DMS 273 treated with DMSO at 0.1 percent for 48 hours (cell line): ENCODE data around the gene RAPGEF4.

Source experiments
- DNase-seq: peaks from one replicate; lab custom pipeline; 2025; lab: John Stamatoyannopoulos, UW

Gene RAPGEF4

DNA sequence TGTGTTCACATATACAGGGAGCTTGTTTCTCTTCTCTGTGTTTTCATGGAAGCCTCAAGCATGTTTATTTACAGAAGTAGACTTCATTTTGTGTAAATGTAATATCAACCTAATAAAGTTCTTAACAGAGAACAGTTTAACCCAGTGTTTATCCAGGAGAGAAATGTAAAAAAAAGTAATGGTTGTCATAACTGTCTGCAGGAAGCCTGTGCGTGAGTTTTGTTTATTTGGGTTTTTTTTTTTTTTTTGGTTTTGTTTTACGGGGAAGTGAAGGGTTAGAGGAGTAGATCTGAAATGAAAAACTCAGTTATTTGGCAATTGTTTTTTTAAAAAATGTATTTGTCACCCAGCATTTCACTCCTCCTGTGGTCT is 124.7 kb downstream of the RAPGEF4 start:
- DNase-seq = no peak

DNA sequence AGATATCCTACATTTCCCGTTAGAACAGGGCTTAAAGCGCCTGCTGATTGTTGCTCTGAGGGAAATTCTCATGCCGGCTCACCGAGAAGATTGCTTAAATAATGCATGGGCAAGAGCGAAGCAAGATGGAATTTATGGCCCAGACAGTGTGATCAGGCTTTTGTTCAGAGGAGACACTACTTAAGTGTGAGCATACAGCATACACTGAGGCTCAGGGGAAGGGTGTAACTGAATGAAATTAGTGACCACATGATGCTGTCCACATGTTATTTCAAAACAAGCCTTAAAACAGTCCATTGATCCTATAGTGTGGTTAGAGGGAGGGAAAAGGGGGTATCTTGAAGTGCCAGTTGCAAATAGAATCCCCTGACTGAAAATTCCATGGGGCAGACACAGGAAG is 125.5 kb downstream of the RAPGEF4 start:
- no peak for DNase-seq

DNA sequence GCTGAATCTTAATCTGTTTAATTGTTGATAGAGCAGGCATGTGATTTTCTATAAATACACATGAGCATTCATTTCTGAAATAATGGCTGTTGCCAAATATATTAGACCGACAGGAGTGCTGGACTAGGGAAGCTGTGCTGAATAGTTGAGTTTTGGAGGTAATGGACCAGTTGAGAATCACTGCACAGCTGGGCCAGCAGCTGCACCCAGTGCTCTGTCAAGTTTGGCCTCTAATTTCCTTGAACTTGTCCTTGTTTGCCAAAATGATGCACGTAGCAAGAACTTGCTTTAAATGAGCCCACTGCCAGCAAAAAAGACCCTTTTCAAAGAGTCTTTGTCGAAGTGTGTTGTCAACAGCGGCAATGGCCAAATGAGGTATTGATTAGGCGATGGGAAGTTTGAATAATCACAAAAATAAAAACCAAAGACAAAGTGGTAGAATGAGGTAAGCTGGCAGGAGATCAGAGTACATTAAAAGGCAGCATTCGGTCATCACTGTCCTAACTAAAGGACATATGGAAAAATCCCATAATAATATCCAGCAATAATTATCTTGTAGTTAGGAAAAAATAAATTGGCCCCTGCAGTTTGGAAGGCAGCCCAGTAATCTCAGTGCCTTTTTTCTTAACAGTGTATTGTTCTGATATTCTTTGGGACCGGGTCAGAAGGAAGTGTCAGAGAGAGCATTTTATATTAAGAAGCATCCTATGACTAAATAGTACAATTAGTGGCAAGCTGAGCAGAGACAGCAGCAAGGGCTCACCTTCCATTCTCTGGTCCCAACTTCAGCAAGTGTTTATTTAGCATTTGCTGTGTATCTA is 126.2 kb downstream of the RAPGEF4 start:
- no peak for DNase-seq

DNA sequence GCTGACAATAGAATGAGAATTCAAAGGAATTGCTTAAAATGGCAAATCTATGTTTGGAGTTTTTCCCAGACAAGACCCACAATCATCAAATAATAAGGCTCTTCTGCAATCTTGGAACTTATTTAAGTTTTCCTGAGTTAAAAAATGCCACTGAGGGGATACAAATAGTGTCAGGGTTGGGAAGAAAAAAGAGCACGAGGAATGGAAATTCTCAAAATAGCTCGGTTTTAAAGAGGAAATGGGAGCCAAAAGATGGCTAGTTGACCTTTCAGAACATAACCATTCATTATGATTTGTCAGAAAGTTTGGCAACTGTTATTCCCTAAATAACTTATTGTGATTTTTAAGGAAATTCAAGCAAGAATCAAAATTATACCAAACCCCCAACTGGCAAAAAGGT is 127.7 kb downstream of the RAPGEF4 start:
- no peak for DNase-seq

DNA sequence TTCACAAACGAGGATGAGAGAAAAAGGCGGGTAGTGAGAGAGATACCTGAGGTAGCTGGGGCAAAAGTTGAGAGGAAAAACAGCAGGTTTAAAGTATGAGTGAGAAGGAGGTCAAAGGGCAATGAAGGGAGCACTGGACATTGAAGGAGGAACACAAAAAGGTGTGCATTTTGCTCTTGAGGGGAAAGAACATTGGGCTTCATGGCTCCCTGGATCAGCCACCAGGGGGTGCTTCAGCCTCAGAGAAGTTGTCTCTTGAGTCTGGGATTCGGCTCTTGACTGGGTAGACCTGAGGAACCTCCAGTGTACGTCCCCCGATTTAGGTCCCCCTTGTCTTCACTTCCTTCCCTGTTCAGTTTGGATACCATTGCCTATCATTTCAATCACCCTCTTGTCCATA is 128.5 kb downstream of the RAPGEF4 start:
- no peak for DNase-seq

DNA sequence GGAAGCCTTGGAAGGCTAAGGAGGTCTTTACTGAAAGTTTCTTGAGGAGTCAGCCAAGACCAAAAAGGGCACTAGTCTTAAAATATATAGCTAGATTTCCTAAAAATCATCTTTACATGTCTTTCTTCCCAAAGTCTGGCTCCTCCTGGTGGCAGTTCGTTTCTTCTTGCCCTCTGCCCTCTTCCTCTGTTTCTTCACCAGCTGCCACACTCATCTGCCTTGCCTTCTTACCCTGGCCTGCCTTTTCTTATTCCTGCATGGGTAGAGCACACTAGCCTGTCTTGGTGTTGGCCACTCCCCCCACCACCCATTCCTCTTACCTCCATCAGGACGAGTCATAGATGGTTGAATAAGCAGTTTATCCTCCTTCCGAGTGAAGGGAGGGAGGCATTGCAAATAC is 129.8 kb downstream of the RAPGEF4 start:
- no peak for DNase-seq

DNA sequence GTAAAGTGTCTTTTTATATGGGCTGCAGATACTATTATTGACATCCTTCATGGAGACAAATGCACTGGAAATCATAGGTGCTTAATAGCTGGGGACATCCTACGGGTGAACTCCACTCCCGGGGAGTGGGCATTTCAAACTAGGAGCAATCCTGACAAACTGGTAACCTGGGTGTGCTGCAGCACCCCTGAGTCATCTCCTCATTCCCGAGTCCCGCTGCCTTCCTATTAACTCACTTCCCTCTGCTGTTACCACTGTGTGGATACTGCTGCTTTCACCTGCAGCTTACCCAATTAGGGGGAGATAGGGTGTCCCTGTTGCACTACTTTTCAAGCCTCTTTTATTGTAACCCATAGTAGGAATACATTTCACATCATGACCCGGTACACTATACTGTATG is 134.2 kb downstream of the RAPGEF4 start:
- no peak for DNase-seq

DNA sequence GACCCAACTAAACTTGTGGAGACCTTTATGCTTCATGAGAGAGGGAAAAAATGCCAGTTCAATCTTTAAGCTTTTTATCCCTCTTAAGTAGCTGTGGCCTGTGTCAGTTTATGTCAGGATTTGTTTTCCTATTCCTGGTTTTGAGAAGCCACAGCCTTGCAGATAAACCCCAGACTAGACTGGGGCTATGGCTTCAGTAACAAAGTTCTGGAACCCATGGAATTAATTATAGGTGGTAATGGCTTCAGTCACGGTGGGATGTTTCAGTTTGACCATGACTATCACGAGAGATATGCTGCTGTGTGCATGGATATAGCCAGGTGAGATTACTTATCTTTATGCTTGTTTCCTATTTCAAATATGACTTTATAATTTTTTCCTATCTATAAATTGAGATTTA is 134.8 kb downstream of the RAPGEF4 start:
- no peak for DNase-seq

DNA sequence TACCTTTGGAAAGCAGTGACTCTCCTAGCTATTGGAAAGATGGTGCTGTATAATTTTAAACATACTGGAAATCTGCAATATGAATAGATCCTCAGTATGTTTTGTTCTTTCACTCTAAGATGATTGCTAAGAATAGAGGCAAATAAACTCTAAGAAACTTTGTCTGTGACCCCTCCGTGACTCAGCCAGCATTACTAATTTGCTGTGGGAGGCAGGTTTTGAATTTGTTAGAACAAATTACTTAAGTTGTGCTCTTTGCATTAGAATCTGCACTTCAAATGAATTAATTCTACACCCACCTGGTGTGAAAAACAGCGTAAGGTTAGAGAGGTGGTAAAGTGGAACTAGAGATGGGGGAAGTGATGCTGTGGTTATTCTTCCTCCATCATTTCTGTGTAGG is 142.2 kb downstream of the RAPGEF4 start:
- no peak for DNase-seq

DNA sequence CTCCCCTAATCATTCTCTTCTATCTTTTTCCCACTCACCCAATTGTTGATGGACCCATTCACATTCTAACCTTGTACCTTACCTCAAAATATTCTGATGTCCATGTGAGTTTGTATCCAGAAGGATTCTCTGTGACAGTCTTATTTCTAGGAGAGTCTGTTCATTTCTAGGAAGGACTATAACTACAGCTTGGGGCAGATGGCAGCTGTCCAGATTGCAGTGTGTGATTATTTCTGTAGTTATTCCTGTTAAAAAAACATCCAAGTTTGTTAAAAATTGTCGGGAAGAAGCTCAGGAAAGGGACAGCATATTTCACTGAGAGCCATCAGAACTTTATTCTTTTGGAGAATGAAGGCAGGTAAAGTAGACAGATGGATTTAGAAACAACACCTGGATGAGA is 142.6 kb downstream of the RAPGEF4 start:
- DNase-seq = no peak

DNA sequence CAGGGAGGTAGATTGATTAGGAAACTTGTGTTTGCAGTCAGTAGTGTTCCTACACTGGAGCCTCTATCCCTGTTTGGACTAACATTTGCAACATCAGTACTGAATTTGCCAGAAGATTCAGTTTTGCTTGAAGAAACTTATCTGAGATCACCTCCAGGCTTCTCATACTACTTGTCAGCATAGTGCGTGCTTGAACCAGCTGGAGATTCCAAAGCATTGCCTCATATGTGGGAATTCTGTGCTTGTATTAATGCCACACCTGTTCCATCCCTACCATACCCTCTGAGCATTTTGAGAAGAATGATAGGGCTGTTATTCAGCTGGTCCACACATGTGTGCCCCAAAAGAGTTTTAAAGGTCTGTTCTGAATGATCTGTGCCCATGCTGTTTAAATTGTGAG is 148.7 kb downstream of the RAPGEF4 start:
- DNase-seq = no peak

DNA sequence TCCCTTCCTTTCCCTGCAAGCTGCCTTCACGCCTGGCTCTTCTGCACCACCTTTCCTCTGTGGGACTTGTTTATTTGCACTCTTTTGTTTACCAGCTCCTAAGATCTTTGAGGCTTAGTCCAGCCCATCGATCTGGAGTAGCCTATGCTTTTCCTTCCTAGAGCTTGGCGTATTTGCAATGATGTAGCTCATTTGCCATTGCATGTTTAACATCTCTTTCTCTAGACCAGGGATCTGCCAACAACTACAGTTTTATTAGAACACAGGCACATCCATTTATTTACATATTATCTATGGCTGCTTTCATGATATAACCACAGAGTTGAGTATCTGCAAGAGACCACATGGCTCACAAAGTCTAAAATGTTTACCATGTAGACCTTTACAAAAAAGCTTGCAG is 150.4 kb downstream of the RAPGEF4 start:
- DNase-seq = no peak

DNA sequence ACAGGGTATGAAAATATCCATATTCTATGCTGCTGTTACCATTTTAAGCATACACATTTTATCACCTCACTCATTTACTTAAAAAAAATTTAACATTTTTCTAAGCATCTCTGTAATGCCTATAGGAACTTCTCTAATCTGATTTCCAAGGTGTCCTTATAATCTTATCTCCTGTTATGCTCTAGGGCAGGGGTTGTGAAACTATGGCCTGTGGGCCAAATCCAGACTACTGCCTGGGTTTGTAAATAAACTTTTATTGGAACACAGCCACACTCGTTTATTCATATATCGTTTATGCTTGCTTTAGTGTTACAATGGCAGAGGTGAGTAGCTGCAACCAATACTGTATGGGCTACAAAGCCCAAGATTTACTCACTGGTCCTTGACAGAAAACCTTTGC is 151.6 kb downstream of the RAPGEF4 start:
- no peak for DNase-seq

DNA sequence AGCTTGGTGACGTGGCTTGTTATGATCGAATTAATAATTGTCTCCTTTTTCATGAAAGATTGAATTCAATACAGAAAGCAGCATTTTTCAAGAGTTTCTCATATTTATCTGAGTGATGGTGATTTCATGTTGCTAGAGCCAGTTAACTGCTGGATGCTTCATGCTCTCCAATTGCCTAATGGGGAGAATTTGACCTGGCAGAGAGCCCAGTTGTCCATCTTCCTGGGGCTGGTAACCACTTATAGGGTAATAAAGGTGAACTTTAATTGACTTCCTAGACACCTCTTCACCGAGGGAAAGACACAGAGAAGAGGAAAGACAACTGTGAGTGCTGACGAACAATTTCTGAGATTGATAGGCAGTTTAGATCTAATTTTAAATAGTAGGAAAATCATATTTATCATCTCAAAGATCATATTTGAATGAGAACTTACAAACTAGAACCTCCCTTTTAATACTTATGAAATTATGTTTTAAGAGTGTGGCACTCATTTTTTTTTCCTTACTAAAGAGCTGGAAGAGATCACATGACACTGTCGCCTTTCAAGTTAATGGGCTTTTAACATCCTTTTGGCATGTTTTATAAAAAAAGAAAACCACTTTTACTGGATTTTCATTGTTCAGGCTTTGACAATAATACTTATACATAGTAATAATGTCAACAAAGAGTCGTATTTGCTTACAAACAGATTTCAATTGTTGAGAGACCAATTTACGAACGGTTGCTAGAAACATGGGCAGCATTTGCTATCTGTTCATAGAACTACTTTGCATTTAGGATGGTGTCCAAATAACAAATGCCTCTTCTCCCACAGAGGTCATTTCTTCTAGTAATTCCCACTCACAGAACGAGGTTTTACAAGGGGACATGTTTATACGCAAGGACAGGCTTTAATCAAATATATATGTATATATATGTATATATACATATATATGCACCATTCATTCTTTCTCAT is 153.3 kb downstream of the RAPGEF4 start:
- DNase-seq = no peak

DNA sequence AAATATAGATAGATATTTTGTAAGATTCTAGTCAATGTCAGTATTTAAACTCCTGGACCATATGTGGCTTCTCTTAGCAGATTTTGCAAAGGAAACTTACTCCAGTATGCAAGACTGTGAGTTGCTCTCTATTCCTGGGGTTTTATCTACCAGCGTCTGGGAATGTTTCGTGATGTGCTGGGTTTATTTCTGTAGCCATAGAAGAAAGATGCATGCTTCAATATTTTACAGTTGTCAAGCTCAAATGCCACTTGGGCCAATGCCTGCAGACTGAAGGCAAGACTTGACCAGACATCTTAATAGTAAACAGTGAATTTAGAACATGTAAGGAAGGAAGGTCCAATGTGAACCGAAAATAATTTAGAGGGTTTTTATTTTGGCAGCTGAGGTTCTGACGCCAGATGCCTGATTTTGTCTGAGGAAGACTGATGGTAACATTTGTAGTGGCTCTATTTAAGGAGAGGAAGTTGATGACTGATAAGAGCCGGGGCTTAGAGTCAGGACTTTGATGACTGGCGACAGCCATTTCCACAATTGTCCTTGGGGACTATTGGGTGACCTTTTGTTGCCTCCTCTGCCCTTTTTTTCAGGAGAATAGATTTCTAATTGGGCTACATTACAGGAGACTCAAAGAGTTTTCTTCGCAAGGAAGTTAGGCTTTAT is 154.3 kb downstream of the RAPGEF4 start:
- DNase-seq = no peak

DNA sequence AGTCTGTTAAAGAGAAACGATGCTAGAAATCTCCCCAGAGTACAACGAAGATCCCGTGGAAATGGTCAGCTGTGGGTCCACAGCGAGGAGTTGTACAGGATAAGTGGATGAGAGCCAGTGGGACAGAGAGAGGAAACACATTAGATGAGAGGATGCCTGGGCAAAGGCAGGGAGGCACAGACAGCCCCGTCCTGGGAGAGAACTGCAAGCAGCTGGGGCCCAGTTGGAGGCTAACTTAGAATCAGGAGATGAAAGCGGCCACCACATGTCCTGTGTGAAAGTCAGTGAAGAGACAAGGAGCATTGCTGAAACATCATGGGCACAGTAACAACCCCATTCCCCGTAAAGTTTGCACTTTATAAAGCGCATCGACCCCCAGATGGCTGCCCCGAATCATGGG is 157.5 kb downstream of the RAPGEF4 start:
- no peak for DNase-seq

DNA sequence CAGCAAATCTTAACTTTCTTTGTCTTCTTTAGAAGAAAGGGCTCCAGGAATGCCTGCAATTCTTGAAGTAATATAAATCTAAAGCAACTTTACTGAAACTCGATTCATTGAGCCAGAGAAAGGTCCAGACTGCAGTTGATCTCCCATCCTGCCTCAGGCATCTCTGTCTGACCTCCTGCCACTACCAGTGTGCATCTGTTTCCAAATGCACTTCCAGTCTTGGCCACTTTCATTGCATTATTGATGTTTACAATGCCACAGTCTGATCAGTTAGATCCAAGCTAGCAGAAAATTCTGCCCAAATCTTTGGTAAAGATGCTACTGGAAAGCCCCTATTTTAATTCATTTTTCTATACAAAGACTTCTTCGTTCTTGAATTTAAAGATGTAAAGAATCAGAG is 158.0 kb downstream of the RAPGEF4 start:
- no peak for DNase-seq

DNA sequence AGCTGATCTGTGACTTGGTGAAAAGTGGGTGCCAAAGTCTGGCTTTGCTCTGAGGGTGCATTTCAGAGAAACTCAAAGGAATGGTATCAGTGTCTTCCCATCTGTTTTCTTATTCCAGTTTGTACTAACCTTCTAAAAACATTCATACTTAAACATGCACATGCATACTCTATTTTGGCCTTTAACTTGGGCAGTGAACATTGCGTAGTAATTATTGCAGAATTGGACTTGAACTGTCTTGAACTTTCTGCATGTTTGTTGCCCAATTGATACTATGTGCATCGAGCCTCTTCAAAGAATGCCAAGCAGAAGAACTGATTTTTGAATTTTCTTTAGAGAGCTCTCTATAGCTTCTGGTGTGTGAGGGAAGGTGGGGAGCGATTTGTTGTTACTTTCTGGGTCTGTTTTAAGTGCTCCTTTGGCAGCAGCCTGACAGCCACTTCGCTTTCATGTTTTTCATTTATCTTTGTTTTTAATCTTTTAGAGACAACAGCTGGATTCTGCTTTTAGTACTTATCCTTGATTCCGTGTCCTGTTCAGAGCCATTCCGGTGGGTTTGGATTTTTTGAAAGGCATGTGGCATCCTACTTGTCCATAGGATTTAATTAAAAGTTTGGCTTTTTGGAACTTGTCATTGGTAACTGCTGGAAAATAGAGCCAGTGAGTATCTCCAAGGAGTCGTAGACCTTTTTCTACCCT is 159.2 kb downstream of the RAPGEF4 start:
- no peak for DNase-seq

DNA sequence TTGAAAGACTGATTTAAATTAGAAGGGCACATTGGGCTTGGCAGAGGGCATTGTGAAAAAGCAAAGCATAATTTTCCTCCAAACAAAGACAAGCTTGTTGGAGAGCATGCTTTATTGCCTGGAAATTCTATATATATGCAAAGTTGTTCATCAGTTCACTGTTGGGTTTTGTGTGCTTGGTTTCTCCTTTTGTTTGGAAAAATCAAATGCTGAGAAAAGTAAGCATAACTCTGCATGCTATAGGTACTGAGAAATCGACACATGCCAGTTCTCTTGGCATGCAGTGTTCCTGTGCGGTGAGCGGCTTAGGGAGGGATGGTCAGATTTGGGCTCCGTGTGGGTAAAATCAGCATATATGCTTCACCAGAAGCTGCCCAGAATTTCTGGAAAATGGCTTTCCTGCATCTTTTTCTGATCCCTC is 161.0 kb downstream of the RAPGEF4 start:
- DNase-seq = no peak

DNA sequence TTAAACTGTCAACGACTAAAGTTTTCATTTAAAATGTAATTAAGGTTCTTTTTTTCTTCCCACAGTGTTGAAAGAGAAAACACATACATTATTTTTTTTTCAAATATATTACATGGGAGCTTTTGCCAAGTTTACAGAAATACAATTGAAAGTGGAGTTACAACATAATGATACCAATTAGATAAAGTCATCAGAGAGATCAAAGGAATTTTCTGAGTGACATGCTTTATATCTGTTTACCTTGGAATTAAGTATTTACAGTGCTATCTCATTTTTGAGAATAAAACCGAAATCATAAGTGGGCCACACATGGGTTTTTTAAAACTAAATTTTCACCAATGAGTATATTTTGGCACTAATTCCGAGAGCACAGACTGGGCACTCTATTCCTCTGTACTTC is 165.2 kb downstream of the RAPGEF4 start:
- DNase-seq = no peak

DNA sequence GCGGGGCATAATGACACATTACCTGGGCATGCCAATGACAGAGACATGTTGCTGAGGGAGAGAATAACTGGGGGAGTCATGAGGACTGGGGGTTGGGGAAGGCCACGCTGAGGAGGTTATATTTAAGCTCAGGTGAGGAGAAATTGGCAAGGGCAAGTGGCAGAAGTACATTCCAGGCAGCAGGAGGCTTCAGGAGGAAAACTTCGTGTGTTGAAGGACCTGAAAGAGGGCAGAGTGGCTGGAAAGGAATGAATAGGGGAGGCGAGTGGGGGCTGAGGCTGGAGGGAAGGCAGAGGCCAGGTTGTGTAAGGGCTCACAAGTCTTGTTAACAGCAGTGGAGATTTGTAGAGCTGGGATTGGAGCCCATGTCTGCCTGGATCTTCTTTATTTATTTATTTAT is 166.3 kb downstream of the RAPGEF4 start:
- DNase-seq = no peak

DNA sequence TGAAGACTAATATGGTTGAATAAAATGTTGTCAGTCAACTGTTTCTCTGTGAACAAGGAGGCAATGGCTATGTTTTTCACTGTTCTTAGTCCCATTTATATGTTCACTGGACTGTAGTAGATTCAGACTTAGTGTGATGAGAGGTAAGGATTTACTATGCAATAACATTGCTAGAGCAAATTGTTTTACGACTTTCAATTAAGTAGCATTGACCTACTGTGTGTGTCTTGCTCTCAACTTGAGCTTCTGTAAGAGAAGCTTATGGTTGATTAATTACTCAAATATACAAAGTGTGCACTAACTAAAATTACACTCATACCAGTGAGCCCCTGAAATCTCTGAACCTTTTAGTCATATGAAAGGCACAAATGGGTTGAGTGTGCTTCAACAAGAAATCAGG is 168.6 kb downstream of the RAPGEF4 start:
- DNase-seq = no peak
